ENCODE measurements around the gene KRT81.
A peak's percentile ranks its signal among the peaks of the same experiment; 100 is the strongest.
"Not testable (repeated sequence)": the region's sequence is repeated elsewhere in the genome, so short reads cannot be mapped to it uniquely, and the experiment has no call there.

KRT81 gene

DNA sequence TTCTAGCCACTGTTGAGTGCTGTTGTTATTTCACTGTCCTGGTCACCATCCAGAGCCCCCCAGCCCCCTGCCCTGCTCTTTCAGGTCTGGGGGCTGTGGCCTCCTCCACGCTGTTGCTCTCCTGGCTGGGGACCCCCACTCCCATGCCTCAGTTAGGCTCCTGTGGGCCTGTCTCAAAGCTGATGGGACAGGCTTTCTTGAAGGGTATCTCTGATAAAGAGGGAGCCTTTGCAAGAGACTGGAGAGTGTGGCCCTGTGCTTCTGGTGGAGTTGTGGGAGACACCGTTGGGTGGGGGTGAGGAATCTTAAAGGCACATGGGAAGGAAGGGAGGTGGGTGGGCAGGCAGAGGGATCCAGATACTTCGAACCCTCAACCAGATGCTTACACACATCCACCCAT lies 29.0 kb downstream of the KRT81 start:
- Histone ChIP-seq H3K4me3 (ENCODE audit: low read depth, low read length) (no peak overlapping the region), H3K9ac (ENCODE audit: low read depth, low read length) (no peak overlapping the region), H3K36me3 (ENCODE audit: control insufficient read depth, insufficient read depth, low read length) (no peaks in the 10 kb centered on the region), H3K4me1 (ENCODE audit: control insufficient read depth, insufficient read depth, low read length) (no peaks in the 10 kb centered on the region), H3K27me3 (ENCODE audit: control insufficient read depth, insufficient read depth, low read length) (peaks cover 32% of the 10 kb centered on the region), H3K9me3 (ENCODE audit: control insufficient read depth, insufficient read depth, low read length) (no peaks in the 10 kb centered on the region)

DNA sequence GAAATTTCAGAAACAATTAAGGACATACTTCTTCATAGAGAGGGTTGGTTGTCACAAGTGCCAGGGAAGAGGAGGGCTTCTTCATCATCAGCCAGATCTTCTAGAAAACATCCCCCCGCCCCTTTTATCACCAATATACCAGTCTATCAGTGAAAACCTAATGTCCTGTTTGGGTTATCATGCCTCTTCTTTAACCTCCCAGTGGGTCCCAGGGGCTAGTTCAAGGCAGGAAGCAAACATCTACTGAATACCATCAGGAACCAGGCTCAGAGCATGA lies 30.2 kb downstream of the KRT81 start:
- no peaks in the 10 kb centered on the region for H3K4me1 ChIP-seq (ENCODE audit: control insufficient read depth, insufficient read depth, low read length)
- peaks cover 43% of the 10 kb centered on the region for H3K27me3 ChIP-seq (ENCODE audit: control insufficient read depth, insufficient read depth, low read length)
- H3K9ac ChIP-seq (ENCODE audit: low read depth, low read length), result no peak overlapping the region
- H3K4me3 ChIP-seq (ENCODE audit: low read depth, low read length), result no peak overlapping the region
- no peaks in the 10 kb centered on the region for H3K36me3 ChIP-seq (ENCODE audit: control insufficient read depth, insufficient read depth, low read length)
- H3K9me3 ChIP-seq (ENCODE audit: control insufficient read depth, insufficient read depth, low read length), result no peaks in the 10 kb centered on the region

DNA sequence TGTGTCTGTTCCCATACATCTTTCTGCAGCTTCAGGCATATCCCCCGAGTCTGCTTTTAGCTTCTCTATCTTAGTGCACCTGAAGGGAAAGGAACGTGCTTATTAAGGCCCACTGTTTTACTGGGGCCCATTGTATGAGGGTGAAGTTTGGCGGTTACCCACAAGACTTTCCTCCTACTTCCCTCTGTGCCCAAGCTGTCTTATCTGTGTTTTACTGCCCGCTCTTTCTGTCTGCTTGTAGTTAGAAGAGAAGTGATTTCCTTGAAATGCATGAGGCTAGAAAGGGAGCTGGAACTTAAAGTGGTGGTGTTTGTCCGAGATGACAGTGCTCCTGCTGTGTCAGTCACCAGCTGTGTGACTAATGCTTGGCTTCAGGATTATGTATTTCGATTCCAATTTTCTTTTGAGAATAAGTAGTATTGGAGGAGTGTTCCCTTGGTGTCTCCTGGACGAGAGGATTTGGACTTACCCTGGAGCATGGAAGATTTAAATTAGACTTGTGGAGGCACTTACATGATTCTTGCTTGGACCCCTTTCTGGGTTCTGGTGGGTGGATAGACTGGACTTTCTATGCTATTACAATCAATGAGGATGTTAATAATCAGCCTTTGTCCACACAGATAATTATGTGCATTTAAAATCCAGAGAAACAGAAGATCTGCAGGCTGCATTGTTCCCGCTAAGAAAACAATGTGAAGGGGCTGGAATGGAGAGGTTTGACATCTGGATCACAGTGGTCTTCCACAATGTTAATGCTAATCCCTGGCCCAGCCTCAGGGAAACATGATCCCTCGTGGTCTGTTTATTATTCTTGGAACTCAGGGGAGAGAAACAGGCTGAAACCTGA lies 30.8 kb downstream of the KRT81 start:
- H3K4me3 ChIP-seq (ENCODE audit: low read depth, low read length), result no peak overlapping the region
- peaks cover 48% of the 10 kb centered on the region for H3K27me3 ChIP-seq (ENCODE audit: control insufficient read depth, insufficient read depth, low read length)
- no peak overlapping the region for H3K9ac ChIP-seq (ENCODE audit: low read depth, low read length)
- no peaks in the 10 kb centered on the region for H3K36me3 ChIP-seq (ENCODE audit: control insufficient read depth, insufficient read depth, low read length)
- no peaks in the 10 kb centered on the region for H3K9me3 ChIP-seq (ENCODE audit: control insufficient read depth, insufficient read depth, low read length)
- no peaks in the 10 kb centered on the region for H3K4me1 ChIP-seq (ENCODE audit: control insufficient read depth, insufficient read depth, low read length)

DNA sequence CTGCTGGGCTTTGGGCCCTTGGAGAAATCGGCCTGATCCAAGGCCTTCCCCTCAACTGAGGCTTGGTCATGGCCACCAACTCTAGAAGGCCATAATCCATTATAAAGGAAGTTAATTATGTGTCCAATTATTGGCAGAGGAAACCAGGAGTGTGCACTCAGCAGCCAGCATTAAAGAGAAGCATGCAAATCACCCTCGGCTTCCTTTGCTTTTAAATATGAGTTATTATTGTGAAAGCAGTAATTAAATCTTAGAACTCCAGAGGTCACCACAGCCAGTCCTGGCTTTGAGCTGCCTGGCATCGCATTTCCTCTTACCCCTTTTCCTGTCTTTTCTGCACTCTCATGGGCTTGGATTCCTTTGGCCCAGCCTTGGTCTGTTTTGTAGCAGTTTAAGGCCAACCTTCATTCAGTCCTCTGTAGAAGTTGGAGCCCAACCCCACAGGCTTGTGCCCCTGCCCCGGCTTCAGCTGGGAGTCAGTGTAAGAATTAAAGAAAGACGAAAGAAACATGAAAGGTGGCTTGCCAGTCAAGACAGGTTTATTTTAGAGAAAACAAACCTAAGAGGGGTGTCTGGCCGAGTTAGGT lies 31.6 kb downstream of the KRT81 start:
- H3K36me3 ChIP-seq (ENCODE audit: control insufficient read depth, insufficient read depth, low read length), result no peaks in the 10 kb centered on the region
- no peaks in the 10 kb centered on the region for H3K9me3 ChIP-seq (ENCODE audit: control insufficient read depth, insufficient read depth, low read length)
- H3K27me3 ChIP-seq (ENCODE audit: control insufficient read depth, insufficient read depth, low read length), result peaks cover 56% of the 10 kb centered on the region
- H3K4me3 ChIP-seq (ENCODE audit: low read depth, low read length), result no peak overlapping the region
- H3K9ac ChIP-seq (ENCODE audit: low read depth, low read length), result no peak overlapping the region
- no peaks in the 10 kb centered on the region for H3K4me1 ChIP-seq (ENCODE audit: control insufficient read depth, insufficient read depth, low read length)

DNA sequence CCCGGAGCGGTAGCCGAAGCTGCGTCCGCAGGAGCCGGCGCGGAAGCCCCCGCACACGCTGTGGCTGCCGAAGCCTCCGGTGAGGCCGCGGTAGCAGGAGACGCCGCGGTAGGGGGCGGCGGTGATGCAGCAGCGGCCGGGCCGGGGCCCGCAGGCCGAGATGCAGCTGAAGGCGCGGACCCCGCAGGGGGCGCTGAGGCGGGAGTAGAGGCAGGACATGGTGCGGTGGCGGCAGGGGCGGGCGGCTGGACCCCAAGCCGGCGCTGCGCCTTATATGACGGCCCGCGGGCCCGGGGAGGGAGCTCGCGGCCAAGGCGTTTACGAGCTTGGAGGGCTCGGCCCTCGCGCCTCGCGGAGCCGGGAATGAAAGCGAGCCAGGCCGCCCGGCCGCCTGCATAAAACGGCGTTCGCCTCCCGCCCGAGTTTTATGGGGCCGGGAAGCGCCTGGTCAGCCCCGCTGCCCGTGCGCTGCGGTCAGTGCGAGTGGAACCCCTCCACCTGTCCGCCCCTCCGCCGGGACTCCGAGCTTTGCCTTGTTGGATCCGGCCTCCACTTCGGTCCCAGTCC lies 32.9 kb downstream of the KRT81 start:
- Histone ChIP-seq H3K4me3 (ENCODE audit: low read depth, low read length) (peak overlapping the region; percentile 13), H3K9ac (ENCODE audit: low read depth, low read length) (no peak overlapping the region), H3K9me3 (ENCODE audit: control insufficient read depth, insufficient read depth, low read length) (no peaks in the 10 kb centered on the region), H3K27me3 (ENCODE audit: control insufficient read depth, insufficient read depth, low read length) (peaks cover 65% of the 10 kb centered on the region), H3K36me3 (ENCODE audit: control insufficient read depth, insufficient read depth, low read length) (no peaks in the 10 kb centered on the region), H3K4me1 (ENCODE audit: control insufficient read depth, insufficient read depth, low read length) (no peaks in the 10 kb centered on the region)

DNA sequence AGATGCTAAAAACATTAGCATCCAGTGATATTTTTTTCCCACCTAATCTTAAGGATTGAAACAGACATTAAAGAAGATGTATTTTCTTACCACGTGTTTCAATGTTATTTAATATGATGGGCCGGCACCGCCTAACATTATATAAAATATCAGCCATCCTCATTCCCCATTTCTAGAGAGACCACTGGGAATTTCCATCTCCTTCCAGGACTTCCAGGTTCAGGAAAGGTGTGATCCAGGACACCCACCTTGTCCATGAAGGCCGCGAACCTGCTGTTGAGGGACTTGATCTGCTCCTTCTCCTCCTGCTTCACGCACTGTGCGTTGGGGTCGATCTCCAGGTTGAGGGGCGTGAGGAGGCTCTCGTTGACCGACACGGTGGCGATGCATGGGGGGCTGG lies 33.4 kb downstream of the KRT81 start:
- Histone ChIP-seq H3K4me3 (ENCODE audit: low read depth, low read length) (peak overlapping the region; percentile 13), H3K27me3 (ENCODE audit: control insufficient read depth, insufficient read depth, low read length) (peaks cover 65% of the 10 kb centered on the region)
- H3K4me1 ChIP-seq (ENCODE audit: control insufficient read depth, insufficient read depth, low read length); H3K9me3 ChIP-seq (ENCODE audit: control insufficient read depth, insufficient read depth, low read length); H3K9ac ChIP-seq (ENCODE audit: low read depth, low read length); H3K36me3 ChIP-seq (ENCODE audit: control insufficient read depth, insufficient read depth, low read length): not testable (repeated sequence)

DNA sequence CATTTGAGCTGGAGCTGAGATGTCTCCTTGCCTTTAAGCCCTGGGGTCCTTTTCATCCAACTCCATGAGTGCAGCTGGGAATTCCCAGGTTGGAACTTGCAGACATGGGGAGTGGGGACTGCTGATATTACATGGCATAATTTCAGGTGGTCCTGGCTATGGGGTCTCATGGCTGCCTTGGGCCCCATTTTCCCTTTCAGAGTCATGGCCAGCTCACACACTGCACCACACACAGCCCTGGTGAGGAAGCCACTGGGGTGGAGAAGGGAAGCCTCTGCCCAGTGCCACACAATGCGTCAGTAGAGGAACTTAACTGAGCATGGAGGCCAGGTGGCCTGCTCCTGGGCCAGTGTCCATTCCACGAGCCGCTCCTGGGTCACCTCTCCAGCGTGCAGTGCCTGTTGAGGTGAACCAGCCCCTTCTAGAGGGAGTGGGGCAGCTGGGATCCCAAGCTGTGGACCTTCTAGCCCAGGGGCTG lies 34.2 kb downstream of the KRT81 start:
- no peak overlapping the region for H3K9ac ChIP-seq (ENCODE audit: low read depth, low read length)
- no peaks in the 10 kb centered on the region for H3K36me3 ChIP-seq (ENCODE audit: control insufficient read depth, insufficient read depth, low read length)
- H3K9me3 ChIP-seq (ENCODE audit: control insufficient read depth, insufficient read depth, low read length), result no peaks in the 10 kb centered on the region
- H3K4me1 ChIP-seq (ENCODE audit: control insufficient read depth, insufficient read depth, low read length), result no peaks in the 10 kb centered on the region
- H3K4me3 ChIP-seq (ENCODE audit: low read depth, low read length), result no peak overlapping the region
- H3K27me3 ChIP-seq (ENCODE audit: control insufficient read depth, insufficient read depth, low read length), result peaks cover 67% of the 10 kb centered on the region

DNA sequence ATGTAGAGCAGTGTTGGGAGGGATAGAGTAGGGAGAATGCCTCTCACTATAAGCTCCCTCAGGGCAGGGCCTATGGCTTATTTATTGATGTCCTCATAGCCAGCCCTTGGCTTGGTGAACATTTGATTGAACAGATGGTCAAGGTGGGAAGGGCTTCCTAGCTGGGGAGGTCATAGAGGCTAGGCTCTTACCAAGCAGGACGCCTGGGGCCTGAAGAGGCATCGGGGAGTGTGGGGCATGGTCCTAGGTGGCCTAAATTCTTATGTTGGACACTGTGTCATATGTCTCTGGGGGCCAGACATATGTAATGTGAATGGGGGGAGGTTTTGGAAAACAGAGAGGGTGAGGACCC lies 34.8 kb downstream of the KRT81 start:
- H3K27me3 ChIP-seq (ENCODE audit: control insufficient read depth, insufficient read depth, low read length), result peaks cover 67% of the 10 kb centered on the region

DNA sequence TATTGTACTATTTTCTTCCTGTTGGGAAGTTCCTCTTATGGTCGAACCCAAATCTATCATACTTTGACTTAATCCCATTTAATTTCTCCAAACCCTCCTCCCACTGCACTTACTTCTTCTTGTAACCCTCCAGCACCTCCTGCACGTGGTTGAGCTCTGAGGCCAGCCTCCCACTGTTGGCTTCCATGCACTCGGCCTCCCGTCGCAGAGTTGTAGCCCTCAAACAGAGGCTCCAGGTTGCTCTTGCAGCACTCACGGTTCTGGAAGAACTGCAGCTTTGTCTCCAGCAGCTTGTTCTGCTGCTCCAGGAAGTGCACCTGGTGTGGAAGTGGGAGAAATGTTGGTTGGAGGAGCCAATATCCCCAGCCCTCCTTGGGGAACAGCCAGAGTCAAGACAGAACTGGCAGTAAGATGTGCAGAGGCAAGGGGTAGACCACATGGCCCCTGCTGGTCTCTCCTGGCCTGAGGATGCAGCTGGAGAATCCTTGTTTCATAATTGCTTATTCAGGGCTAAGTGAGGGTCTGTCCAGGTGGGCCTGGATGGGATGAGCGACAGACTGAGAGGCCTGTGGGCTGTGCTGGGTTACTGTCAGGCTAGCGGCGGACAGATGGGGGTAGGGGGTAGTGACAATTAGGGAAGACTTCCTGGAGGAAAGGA lies 35.3 kb downstream of the KRT81 start:
- Histone ChIP-seq H3K4me3 (ENCODE audit: low read depth, low read length) (no peak overlapping the region), H3K27me3 (ENCODE audit: control insufficient read depth, insufficient read depth, low read length) (peaks cover 69% of the 10 kb centered on the region), H3K9me3 (ENCODE audit: control insufficient read depth, insufficient read depth, low read length) (no peaks in the 10 kb centered on the region), H3K36me3 (ENCODE audit: control insufficient read depth, insufficient read depth, low read length) (no peaks in the 10 kb centered on the region), H3K9ac (ENCODE audit: low read depth, low read length) (no peak overlapping the region), H3K4me1 (ENCODE audit: control insufficient read depth, insufficient read depth, low read length) (no peaks in the 10 kb centered on the region)

More for the DNA sequence above, 34.8 kb downstream of the KRT81 start:
- H3K9me3 ChIP-seq (ENCODE audit: control insufficient read depth, insufficient read depth, low read length), result no peaks in the 10 kb centered on the region
- no peaks in the 10 kb centered on the region for H3K36me3 ChIP-seq (ENCODE audit: control insufficient read depth, insufficient read depth, low read length)
- H3K4me3 ChIP-seq (ENCODE audit: low read depth, low read length), result no peak overlapping the region
- no peak overlapping the region for H3K9ac ChIP-seq (ENCODE audit: low read depth, low read length)
- no peaks in the 10 kb centered on the region for H3K4me1 ChIP-seq (ENCODE audit: control insufficient read depth, insufficient read depth, low read length)

DNA sequence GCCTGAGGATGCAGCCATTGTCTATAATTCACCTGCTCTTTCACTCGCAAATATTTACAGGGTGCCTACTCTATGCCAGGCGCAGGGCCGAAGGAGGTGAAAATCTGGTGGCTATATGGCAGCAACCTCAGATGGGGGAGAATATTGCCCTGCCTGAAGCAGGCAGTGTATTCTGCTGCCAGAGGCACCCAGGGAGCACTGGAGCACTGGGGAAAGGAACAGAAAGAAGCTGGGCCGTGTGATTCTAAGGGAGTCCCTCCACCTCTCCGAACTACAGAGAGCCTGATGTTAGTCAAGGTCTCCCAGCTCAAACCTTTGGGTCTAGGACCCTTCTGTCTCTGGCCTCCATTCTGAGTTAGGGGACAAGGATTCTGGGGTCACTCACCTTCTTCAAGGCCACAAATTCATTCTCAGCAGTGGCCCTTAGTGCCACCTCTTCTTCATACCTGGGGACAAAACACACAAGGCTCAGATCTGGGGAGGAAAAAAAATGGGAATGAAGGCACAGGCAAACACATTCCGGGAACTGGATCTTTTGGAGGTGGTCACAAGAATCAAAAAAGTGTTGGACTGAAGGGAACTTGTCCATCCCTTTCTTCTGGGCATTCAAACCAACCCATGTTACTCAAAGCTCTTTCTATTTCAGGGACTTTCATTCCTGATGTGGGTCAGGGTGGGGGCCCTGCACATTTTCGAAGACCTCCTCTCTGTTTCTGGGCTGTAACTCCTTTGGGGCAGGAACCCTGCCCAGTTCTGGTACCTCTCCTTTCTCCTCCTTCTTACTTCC lies 36.2 kb downstream of the KRT81 start:
- Histone ChIP-seq H3K9ac (ENCODE audit: low read depth, low read length) (no peak overlapping the region), H3K4me1 (ENCODE audit: control insufficient read depth, insufficient read depth, low read length) (no peaks in the 10 kb centered on the region), H3K27me3 (ENCODE audit: control insufficient read depth, insufficient read depth, low read length) (peaks cover 69% of the 10 kb centered on the region), H3K36me3 (ENCODE audit: control insufficient read depth, insufficient read depth, low read length) (no peaks in the 10 kb centered on the region), H3K4me3 (ENCODE audit: low read depth, low read length) (no peak overlapping the region), H3K9me3 (ENCODE audit: control insufficient read depth, insufficient read depth, low read length) (no peaks in the 10 kb centered on the region)

DNA sequence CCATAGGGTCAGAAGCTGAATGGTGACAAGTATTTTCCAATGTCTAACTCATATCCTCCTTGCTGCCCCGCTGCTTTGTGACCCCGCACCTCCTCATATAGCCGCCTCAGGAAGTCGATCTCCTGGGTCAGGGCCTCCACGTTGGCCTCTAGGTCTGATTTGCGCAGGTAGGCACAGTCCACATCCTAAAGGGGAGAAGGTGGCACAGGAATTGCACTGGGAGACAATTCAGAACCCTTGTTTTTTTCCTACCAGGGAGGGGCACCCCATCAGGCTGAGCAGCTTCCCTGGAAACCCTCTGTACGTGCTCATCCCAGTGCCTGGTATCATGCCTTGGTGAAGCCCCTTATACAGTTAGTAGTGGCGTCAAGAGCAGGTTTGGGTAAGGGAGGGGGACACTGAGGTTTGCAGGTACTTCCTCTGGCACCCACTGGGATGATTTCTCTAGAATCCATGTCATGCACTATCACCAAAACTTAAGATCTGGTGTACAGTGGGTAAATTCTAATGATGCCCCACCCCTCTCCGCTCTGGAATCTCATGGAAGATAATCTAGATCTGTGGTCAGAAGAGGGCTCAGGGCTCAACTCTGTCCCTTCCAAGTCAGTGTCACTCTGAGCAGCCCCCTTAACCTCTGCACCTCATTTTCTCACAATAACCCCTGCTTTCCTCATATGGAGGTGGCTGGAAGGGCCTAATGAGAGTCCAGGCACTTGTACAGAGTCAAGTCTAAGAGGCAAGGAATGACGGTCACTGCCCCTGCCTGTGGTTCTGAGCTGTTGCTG lies 37.0 kb downstream of the KRT81 start:
- Histone ChIP-seq H3K9ac (ENCODE audit: low read depth, low read length) (no peak overlapping the region), H3K9me3 (ENCODE audit: control insufficient read depth, insufficient read depth, low read length) (no peaks in the 10 kb centered on the region), H3K4me1 (ENCODE audit: control insufficient read depth, insufficient read depth, low read length) (no peaks in the 10 kb centered on the region), H3K36me3 (ENCODE audit: control insufficient read depth, insufficient read depth, low read length) (no peaks in the 10 kb centered on the region), H3K4me3 (ENCODE audit: low read depth, low read length) (no peak overlapping the region), H3K27me3 (ENCODE audit: control insufficient read depth, insufficient read depth, low read length) (peaks cover 69% of the 10 kb centered on the region)

All from iPS-15b (cell line).